Measurements from ENCODE around the gene RAD52. TPM values are rescaled to one million over a fixed set of nuclear protein-coding genes. Genes with fewer than 3 reads are reported as not detected.

Gene RAD52
- total RNA-seq, 1 donor, result 10.1 TPM

DNA sequence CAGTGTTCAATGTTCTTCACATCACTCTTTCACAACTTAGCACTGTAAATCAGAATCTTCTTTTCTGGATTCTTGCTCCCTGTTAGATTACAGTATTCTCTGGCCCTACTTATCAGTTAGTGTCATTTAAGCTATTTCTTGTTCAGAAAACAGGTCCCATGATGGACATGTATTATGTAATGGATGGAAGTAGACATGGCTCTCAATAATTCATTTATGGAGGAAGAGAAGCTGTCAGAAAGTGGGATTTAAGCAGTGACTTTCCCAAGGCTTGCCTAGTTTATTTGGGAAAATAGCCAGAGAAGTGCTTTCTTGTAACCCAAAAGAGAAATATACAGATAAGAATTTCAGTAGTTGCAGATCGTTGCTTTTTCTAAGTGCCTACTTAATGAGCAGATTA, 43.2 kb upstream of the RAD52 start:
- peak overlapping the region; percentile 78 for H3K4me2 ChIP-seq (ENCODE audit: insufficient read depth, low read length)
- H3K27ac ChIP-seq (ENCODE audit: low read depth, low read length), result no peak overlapping the region
- TF ChIP-seq, protein P1, sequence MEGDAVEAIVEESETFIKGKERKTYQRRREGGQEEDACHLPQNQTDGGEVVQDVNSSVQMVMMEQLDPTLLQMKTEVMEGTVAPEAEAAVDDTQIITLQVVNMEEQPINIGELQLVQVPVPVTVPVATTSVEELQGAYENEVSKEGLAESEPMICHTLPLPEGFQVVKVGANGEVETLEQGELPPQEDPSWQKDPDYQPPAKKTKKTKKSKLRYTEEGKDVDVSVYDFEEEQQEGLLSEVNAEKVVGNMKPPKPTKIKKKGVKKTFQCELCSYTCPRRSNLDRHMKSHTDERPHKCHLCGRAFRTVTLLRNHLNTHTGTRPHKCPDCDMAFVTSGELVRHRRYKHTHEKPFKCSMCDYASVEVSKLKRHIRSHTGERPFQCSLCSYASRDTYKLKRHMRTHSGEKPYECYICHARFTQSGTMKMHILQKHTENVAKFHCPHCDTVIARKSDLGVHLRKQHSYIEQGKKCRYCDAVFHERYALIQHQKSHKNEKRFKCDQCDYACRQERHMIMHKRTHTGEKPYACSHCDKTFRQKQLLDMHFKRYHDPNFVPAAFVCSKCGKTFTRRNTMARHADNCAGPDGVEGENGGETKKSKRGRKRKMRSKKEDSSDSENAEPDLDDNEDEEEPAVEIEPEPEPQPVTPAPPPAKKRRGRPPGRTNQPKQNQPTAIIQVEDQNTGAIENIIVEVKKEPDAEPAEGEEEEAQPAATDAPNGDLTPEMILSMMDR (IDR thresholded peaks at IDR 0.05; ENCODE audit: extremely low read depth, low read depth, low read length), result no peak
- no peak overlapping the region for H2AFZ ChIP-seq (ENCODE audit: low read length)
- peaks cover 22% of the 10 kb centered on the region for H4K20me1 ChIP-seq (ENCODE audit: insufficient read depth, low read length)
- no peaks in the 10 kb centered on the region for H3K9me3 ChIP-seq (ENCODE audit: low read depth, low read length)
- H3K79me2 ChIP-seq (ENCODE audit: insufficient read depth, low read length), result peaks cover 75% of the 10 kb centered on the region
- no peaks in the 10 kb centered on the region for H3K27me3 ChIP-seq (ENCODE audit: insufficient read depth, low read length)
- H3K36me3 ChIP-seq (ENCODE audit: insufficient read depth, low read length), result no peaks in the 10 kb centered on the region
- peak overlapping the region; percentile 88 for H3K4me3 ChIP-seq (ENCODE audit: insufficient read depth, low read length)
- DNase-seq (ENCODE audit: insufficient read length, low spot score, missing footprints), result peak; percentile 66
- H3K4me1 ChIP-seq (ENCODE audit: insufficient read depth, low read length), result peaks cover 37% of the 10 kb centered on the region

DNA sequence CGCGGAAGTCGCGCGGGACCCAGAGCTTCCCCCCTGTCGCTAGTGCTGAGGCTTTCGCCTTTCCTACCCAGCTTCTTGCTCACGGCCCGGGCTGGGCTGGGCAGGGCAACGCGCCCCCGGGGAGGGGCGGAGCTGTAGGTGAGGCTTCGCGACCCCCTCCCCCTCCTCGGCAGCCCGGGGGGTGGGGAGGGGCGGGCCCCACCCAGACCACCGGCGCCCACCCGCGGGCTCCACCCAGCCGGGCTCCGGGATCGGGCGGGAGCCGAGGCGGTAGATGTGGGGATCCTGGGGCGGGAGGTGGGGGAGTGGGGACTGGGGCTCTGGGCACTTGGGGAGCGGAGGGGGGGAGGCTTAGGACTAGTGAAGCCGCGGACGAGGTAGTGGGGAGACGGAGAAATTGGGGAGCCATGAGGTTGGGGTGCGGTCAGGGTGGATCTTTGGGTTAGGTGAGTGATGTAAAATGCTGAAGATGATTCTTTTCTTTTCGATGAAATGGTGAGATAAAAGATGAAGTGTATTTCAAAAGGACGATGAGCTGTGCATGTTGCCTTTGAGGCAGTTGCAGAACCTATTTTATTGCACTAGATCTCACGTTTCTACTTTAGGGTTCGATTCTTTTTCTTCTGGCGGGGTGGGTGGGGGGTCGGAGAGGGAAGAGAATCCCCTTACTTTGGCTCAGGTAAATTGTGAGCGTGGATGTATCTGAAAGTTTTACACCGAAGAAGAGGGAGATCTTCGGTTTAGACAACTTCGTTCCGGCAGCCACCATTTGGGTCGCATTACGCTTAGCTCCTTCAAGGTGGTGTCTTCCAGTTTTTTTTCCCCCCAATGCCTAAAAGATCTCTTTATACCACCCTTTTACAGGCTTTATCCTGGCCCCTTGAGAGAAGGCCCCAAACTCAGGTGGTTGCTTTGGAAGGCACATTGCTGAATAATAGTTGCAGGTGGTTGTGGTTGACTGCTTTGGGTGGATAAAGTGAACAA, 42.1 kb upstream of the RAD52 start:
- peaks cover 37% of the 10 kb centered on the region for H3K4me1 ChIP-seq (ENCODE audit: insufficient read depth, low read length)
- H4K20me1 ChIP-seq (ENCODE audit: insufficient read depth, low read length), result peaks cover 15% of the 10 kb centered on the region
- H3K36me3 ChIP-seq (ENCODE audit: insufficient read depth, low read length), result no peaks in the 10 kb centered on the region
- H2AFZ ChIP-seq (ENCODE audit: low read length), result peak overlapping the region; percentile 71
- DNase-seq (ENCODE audit: insufficient read length, low spot score, missing footprints), result peak; percentile 93
- H3K79me2 ChIP-seq (ENCODE audit: insufficient read depth, low read length), result peaks cover 65% of the 10 kb centered on the region
- no peaks in the 10 kb centered on the region for H3K9me3 ChIP-seq (ENCODE audit: low read depth, low read length)
- H3K27me3 ChIP-seq (ENCODE audit: insufficient read depth, low read length), result no peaks in the 10 kb centered on the region
- H3K4me3 ChIP-seq (ENCODE audit: insufficient read depth, low read length), result peak overlapping the region; percentile 88
- peak overlapping the region; percentile 66 for H3K27ac ChIP-seq (ENCODE audit: low read depth, low read length)
- H3K4me2 ChIP-seq (ENCODE audit: insufficient read depth, low read length), result peak overlapping the region; percentile 78
- TF ChIP-seq, protein P1 (IDR thresholded peaks at IDR 0.05; ENCODE audit: extremely low read depth, low read depth, low read length), result no peak

DNA sequence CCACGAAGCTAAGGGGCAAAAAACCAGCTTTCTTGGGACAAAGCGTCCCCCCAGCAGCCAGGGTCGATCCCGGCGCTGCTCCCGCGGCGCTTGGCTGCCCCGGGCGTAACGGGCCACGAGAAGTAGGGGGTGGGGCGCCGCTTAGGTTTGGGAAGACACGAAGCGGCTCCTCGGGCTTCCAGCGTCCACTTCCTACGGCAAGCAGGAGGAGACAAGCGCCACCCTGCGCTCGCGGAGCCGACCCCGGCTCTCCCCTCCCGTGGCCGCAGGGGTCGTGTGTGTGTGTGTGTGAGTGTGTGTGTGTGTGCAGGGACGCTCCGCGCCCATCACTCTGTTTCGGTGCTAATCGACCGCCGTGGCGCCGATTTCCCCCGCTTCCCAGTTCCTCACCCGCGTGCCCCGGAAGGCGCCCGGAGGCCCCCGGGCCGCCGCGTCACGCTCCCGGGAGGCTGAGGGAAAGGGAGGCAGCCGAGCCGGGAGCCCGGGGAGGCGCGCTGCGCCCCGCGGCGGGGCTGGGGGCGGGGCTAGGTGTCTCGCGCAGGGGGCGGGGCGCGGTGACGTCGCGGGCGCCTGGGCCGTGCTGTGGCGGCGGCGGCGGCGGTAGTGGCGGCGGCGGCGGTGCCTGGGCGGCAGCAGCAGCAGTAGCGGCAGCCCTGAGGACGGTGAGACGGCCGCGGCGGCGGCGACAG, 41.3 kb upstream of the RAD52 start, which contains the start of gene ERC1:
ERC1 (plus strand) TSS at position 563 of the 689 bp plus-strand sequence. CDS start 36,681 bp downstream, outside the sequence.
- peak within 1 kb of the TSS; percentile 93 for H2AFZ ChIP-seq (ENCODE audit: low read length)
- H3K4me3 ChIP-seq (ENCODE audit: insufficient read depth, low read length), result peak within 1 kb of the TSS; percentile 88
- H4K20me1 ChIP-seq (ENCODE audit: insufficient read depth, low read length), result peaks cover 15% of the 10 kb centered on the region
- no peaks in the 10 kb centered on the region for H3K27me3 ChIP-seq (ENCODE audit: insufficient read depth, low read length)
- peaks cover 59% of the 10 kb centered on the region for H3K79me2 ChIP-seq (ENCODE audit: insufficient read depth, low read length)
- DNase-seq (ENCODE audit: insufficient read length, low spot score, missing footprints), result peak; percentile 98
- no peaks in the 10 kb centered on the region for H3K9me3 ChIP-seq (ENCODE audit: low read depth, low read length)
- H3K4me1 ChIP-seq (ENCODE audit: insufficient read depth, low read length), result peaks cover 37% of the 10 kb centered on the region
- peak within 1 kb of the TSS; percentile 89 for H3K27ac ChIP-seq (ENCODE audit: low read depth, low read length)
- TF ChIP-seq, protein P1 (IDR thresholded peaks at IDR 0.05; ENCODE audit: extremely low read depth, low read depth, low read length), result no peak
- H3K4me2 ChIP-seq (ENCODE audit: insufficient read depth, low read length), result peak within 1 kb of the TSS; percentile 95
- H3K36me3 ChIP-seq (ENCODE audit: insufficient read depth, low read length), result no peaks in the 10 kb centered on the region
